ENCODE data around the gene EXOSC3.
"Not testable (repeated sequence)": the region's sequence is repeated elsewhere in the genome, so short reads cannot be mapped to it uniquely, and the experiment has no call there.

The EXOSC3 gene

GRCh38 chr9:37775216-37775919, 9.5 kb downstream of the EXOSC3 start:
- no peak for TF ChIP-seq CTCF (IDR thresholded peaks at IDR 0.05; ENCODE audit: borderline replicate concordance, insufficient read depth, low read depth, low read length)
- H3K4me3 ChIP-seq (ENCODE audit: low read depth, low read length), result no peak overlapping the region

DNA sequence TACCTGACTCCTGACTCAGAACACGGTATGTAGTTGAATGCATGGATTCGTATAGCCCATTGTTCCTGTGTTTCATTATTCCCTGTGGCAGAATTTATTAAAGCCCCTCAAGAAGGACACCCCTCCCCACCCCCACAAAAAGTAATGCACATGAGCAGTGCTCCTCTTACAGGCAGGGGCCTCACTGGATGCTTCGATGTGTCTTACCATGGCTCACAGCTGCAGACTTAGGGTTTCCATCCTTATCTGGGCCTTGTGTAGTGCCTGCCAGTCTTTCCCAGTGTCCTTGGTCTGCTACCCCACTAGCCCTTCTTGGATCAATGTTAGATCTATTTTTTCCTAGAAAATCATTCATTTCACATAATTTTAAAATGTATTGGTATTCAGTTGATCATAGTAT, 14.9 kb downstream of the EXOSC3 start:
- TF ChIP-seq CTCF (IDR thresholded peaks at IDR 0.05; ENCODE audit: borderline replicate concordance, insufficient read depth, low read depth, low read length), result no peak
- H3K4me3 ChIP-seq (ENCODE audit: low read depth, low read length), result no peak overlapping the region

DNA sequence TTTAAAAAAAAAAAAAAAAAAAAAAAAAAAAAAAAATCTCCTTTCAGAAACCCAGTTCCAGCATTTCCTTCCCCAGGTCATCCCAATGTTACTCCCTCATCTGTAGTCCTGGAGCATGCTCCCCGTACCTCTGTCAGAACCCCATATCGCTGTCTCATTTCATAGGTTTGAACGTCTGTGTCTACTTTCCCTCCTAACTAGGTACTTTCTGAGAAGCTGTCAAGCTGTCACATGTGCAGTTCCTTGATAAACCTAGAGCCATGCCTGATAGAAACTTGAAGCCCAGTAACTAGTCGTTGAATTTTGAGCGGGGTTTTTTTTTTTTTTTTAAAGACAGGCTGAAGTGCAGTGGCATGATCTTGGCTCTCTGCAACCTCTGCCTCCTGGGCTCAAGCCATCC, 15.6 kb downstream of the EXOSC3 start:
- no peak for TF ChIP-seq CTCF (IDR thresholded peaks at IDR 0.05; ENCODE audit: borderline replicate concordance, insufficient read depth, low read depth, low read length)
- H3K4me3 ChIP-seq (ENCODE audit: low read depth, low read length), result no peak overlapping the region

GRCh38 chr9:37765263-37765662, 19.6 kb downstream of the EXOSC3 start:
- H3K4me3 ChIP-seq (ENCODE audit: low read depth, low read length), result not testable (repeated sequence)

DNA sequence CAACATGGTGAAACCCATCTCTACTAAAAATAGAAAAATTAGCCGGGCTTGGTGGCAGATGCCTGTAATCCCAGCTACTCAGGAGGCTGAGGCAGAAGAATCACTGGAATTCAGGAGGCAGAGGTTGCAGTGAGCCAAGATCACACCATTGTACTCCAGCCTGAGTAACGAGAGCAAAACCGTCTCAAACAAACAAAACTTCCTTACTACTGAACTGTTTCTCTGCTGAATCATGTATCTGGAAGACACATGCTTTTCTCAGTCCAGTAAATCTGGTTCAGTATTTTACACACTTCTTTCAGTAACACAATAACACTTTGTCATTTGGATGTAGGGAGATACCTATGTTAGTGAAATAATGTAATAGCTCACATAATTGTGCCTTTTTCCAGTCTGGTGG, 23.4 kb downstream of the EXOSC3 start:
- no peak overlapping the region for H3K4me3 ChIP-seq (ENCODE audit: low read depth, low read length)
- TF ChIP-seq CTCF (IDR thresholded peaks at IDR 0.05; ENCODE audit: borderline replicate concordance, insufficient read depth, low read depth, low read length), result no peak

DNA sequence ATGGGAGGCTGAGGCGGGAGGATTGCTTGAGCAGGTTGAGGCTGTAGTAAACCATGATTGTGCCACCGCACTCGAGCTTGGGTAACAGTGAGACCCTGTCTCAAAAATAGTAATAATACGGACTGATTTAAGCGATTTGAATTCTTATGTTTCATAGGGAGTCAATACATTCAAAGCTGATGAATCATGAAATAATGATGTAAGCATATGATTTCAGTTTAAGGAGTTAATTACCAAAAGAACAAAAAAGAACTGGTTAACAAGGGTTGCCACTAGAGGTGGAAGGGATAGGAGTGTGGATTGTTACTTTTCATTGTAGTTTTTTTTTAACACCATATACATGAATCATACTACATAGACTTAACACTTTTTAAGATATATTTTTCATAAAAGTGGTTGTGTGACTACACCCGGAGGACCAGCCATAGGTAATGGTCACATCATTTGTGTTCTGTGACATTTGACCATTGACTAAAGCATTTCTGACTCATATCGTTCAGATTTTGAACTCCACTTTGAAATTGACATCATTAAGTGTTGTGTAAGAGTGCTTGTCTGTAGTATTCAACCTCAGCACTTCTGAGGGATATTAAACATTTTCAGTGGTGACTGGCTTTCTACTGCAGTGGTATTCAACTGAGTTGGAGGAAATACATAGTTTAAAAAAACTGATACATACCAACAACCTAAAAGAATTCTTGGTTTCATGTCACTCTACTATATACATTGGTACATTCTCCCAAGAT, 24.3 kb downstream of the EXOSC3 start:
- H3K4me3 ChIP-seq (ENCODE audit: low read depth, low read length), result no peak overlapping the region
- no peak for TF ChIP-seq CTCF (IDR thresholded peaks at IDR 0.05; ENCODE audit: borderline replicate concordance, insufficient read depth, low read depth, low read length)

GRCh38 chr9:37758747-37759146, 26.1 kb downstream of the EXOSC3 start:
- no peak overlapping the region for H3K4me3 ChIP-seq (ENCODE audit: low read depth, low read length)
- no peak for TF ChIP-seq CTCF (IDR thresholded peaks at IDR 0.05; ENCODE audit: borderline replicate concordance, insufficient read depth, low read depth, low read length)
